Islet precursor cell (in vitro differentiated cells): ENCODE results near the gene SENP5.
"Not testable (repeated sequence)": the region's sequence is repeated elsewhere in the genome, so short reads cannot be mapped to it uniquely, and the experiment has no call there.

ENCODE experiments used
- DNase-seq: peaks from one replicate; pipeline ENCODE4 v3.0.0-alpha.2; 2018

SENP5 gene

DNA sequence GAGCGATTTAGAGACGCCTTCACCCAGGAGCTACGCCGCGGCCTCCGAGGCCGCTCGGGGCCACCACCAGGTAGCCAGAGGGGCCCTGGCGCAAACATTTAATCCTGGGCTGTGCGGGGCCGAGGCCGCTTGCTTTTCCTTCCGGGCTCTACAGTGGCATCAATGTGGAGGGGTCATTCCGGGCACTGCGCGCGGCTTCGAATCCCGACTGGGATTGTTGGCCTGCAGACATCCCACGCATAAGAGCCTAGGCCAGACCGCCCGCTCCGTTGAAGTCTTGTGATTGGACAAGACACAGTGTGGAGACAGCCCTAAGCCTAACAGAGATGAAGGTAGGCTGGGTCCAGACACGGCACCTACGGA, 75.2 kb downstream of the SENP5 start:
- peak; percentile 61 for DNase-seq

DNA sequence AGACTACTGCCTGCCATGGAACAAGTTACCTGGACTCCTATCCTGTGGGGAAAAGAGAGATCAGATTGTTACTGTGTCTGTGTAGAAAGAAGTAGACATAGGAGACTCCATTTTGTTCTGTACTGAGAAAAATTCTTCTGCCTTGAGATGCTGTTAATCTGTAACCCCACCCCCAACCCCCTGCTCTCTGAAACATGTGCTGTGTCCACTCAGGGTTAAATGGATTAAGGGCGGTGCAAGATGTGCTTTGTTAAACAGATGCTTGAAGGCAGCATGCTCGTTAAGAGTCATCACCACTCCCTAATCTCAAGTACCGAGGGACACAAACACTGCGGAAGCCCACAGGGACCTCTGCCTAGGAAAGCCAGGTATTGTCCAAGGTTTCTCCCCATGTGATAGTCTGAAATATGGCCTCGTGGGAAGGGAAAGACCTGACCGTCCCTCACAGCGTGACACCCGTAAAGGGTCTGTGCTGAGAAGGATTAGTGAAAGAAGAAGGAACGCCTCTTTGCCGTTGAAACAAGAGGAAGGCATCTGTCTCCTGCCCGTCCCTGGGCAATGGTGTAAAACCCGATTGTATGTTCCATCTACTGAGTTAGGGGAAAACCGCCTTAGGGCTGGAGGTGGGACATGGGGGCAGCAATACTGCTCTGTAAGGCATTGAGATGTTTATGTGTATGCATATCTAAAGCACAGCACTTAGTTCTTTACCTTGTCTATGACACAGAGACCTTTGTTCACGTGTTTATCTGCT, 76.5 kb downstream of the SENP5 start:
- DNase-seq, result not testable (repeated sequence)

DNA sequence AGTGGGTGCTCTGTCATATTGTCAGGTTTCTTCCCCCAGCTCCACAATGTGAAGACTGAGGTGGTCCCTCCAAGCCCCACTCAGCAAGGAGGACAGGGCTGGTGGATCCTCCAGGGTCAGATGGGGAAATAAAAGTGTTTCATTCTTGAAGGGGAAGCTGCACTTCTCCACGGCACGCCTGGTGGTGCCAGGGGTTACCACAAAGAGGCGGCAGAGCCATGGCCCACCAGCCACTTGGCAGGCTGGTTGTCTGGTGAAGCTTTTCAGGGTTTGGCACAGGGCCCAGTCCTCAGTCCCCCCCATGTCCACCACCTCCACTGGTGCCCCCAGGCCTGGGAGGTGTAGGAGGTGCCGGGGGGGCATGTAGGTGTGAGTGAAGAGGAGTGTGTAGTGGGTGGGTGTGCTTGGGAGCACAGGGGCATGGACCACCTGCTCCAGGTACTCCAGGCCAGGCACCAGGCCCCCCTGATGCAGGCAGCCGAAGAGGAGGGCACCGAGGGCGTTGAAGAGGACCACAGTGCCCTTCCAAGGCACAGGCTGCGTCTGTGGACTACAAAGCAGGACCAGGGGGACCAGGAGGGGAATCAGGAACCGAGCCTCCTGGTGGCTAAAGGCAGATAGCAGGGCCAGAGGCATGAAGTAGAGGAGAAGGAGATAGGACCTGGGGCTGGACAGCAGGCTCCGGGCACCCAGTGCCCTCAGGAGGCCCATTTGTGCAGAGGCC, 79.6 kb downstream of the SENP5 start:
- peak; percentile 72 for DNase-seq

DNA sequence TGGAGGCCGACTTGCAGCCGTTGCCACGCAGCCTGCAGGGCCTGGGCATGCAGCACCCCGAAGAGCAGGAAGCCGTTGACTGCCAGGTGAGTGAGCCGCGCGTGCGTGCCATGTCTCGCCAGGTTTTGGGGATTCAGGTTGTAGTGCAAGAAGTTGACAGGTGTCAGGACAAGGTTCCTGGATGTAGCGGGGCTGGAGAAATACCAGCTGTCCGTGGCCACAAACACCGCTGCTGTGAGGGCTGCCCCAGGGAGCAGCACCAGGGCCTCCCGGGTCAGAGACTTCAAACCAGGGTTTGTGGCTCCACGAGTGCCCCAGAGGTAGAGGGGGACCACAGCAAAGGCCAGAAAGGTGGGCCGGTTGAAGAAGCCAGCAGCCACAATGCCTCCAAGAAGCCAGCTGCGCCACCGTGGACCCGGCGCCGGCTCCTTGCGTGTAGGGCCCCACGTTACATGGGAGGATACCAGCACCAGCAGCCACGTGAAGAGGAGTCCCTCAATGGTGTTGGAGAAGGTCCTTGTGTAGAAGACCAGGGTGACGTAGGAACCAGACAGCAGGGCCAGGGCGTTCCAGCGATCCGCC, 80.2 kb downstream of the SENP5 start:
- no peak for DNase-seq

DNA sequence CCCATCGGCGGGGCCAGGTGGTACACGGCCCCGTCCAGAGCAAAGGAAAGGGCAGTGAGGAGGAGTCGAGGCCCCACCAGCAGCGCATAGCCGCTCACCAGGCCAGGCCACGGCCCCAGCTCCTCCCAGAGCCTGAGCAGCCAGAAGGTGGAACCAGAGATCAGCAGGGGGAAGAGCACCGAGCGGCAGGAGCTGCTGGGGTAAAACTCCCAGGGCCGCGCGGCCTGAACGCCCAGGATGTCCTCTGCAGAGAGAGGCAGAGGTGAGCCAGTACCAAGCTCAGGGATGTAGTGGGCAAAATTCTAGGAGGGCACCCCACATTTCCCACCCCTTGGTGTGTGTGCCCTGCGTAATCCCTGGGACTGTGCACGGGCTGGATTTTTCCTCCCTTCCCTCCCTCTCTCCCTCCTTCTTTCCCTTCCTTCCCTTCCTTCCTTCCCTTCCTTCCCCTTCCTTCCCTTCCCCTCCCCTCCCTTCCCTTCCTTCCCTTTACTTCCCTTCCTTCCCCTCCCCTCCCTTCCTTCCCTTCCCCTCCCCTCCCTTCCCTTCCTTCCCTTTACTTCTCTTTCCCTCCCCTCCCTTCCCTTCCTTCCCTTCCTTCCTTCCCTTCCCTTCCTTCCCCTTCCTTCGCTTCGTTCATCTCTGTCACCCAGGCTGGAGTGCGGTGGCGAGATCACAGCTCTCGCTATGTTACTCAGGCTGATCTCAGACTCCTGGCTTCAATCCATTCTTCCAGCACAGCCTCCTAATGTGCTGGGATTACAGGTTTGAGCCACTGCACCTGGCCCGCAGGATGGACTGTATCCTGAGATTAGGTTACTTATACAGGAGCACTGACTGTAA, 80.9 kb downstream of the SENP5 start:
- peak; percentile 80 for DNase-seq

DNA sequence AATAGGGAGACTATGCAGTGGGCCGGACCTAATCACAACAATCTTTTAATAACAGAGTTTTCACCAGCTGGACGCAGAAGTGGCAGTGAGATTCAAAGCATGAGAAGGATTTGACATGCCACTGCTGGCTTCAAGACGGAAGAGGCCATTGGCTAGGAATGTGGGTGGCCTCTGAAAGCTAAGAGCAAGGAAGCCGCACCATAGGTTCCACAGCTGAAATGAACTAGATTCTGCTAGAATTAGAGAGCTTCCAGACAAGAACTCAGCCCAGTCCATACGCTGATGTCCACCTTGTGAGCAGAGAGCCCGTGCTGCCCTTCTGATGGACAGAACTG, 81.5 kb downstream of the SENP5 start:
- no peak for DNase-seq

DNA sequence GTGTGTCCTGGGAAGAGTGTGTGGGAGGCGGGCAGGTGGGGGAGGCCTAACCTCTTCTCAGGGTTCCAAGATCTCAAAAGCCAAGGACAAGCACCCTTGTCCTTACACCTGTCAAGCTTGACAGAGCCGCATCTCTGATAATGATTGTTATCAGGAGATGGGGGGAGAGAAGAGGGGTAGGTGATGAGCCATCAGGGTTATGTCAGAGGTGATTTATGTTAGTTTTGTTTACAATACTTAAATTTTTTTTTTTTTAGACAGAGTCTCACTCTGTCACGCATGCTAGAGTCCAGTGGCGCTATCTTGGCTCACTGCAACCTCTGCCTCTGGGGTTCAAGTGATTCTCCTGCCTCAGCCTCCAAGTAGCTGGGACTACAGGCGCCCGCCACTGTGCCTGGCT, 82.0 kb downstream of the SENP5 start:
- DNase-seq, result no peak

DNA sequence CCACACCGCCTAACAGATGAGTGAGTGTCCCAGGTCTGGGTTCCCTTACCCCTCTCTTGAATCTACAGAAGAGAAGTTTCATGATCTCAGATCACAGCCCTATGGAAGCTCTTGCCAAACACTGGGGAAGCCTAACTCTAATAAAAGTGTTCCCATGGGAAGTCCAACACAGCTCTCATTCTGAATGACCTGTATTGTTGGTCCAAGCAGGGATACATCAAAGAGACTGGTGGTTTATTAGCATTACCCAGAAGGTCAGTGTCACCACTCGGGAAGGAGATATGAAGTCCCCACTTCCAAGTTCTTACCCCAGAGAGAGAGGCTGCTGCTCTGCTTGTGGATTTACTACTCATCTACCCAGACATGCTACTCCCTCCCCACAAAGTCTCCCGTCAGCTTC, 83.7 kb downstream of the SENP5 start:
- DNase-seq, result no peak

DNA sequence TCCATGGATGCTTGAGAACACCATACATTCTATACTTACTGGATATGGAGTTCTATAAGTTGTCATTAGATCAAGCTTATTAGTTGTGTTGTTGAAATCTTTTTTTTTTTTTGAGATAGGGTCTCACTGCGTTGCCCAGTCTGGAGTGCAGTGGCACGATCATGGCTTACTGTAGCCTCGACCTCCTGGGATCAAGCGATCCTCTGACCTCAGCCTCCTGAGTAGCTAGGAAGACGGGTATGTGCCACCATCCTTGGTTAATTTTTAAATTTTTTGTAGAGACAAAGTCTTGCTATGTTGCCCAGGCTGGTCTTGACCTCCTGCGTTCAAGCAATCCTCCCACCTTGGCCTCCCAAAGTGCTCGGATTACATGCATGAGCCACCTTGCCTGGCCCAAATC, 87.1 kb downstream of the SENP5 start:
- DNase-seq, result no peak

DNA sequence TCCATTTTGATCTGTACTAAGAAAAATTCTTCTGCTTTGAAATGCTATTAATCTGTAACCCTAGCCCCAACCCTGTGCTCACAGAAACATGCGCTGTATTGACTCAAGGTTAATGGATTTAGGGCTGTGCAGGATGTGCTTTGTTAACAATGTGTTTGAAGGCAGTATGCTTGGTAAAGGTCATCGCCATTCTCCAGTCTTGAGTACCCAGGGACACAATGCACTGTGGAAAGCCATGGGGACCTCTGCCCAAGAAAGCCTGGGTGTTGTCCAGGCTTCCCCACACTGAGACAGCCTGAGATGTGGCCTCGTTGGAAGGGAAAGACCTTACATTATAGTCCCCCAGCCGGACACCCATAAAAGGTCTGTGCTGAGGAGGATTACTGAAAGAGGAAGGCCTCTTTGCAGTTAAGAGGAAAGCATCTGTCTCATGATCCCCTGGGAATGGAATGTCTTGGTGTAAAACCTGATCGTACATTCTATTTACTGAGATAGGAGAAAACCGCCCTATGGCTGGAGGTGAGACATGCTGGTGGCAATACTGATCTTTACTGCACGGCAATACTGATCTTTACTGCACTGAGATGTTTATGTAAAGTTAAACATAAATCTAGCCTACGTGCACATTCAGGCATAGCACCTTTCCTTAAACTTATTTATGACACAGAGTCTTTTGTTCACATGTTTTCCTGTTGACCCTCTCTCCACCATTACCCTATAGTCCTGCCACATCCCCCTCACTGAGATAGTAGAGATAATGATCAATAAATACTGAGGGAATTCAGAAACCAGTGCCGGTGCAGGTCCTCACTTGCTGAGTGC, 94.6 kb downstream of the SENP5 start:
- DNase-seq, result peak; percentile 44

DNA sequence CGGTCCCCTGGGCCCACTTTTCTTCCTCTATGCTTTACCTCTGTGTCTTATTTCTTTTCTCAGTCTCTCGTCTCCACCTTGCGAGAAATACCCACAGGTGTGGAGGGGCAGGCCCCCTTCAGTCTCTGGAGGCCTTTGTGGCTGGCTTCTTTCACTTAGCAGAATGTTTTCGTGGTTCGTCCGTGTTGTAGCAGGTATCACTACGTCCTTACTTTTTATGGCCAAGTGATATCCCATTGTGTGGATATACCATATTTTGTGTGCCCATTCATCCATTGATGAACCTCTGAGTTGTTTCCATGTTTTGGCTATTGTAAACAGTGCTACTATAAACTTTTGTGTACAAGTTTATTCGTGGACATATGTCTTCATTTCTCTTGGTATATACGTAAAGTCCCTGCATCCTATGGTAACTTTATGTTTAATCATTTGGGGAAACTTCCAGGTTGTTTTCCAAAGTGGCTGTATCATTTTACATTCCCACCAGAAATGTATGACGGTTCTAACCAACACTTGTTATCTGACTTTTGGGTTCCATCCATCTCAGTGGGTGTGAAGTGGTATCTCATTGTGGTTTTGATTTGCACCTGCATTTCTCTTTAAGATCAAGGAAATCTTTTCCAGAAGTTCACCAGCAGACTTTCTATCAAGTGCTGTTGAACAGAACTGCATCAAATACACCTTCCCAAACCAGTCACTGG, 95.4 kb downstream of the SENP5 start:
- DNase-seq, result no peak

DNA sequence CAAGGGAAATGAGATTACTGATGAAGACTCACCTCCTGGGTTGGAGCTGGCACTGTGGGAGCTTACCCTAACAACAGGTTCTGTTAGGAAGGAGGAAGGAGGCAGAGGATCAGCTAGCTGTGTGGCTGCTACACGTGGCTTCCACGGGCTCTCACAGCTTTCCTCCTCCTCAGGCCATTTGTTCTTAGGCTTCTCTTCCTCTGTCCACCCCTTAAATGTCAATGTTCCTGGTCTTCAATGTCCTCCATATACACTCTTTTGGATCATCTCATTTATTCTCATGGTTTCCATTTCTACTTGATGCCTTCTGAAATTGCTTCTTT, 95.9 kb downstream of the SENP5 start:
- peak; percentile 37 for DNase-seq

DNA sequence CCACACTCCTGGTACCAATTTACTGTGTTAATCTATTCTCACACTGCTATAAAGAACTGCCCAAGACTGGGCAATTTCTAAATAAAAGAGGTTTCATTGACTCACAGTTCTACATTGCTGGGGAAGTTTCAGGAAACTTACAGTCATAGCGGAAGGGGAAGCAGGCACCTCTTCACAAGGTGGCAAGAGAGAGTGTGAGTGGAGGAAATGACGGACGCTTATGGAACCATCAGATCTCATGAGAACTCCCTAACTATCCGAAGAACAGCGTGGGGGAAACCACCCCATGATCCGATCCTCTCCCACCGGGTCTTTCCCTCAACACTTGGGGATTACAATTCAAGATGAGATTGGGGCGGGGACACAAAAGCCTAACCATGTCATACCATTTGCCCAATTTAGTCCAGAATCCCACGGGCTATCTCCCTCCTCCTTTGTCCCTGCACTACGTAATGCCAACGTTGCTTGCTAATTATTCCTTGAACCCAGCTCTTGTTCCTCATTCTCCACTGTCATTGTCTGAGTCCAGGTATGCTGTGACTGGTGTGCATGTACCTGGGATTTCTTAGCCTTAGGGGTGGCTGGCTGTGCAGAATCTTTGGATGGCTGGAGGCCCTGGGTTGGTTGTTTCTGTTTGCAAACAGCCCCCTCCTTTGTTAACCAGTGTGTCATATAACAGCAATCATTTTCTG, 97.5 kb downstream of the SENP5 start:
- DNase-seq, result peak; percentile 19

DNA sequence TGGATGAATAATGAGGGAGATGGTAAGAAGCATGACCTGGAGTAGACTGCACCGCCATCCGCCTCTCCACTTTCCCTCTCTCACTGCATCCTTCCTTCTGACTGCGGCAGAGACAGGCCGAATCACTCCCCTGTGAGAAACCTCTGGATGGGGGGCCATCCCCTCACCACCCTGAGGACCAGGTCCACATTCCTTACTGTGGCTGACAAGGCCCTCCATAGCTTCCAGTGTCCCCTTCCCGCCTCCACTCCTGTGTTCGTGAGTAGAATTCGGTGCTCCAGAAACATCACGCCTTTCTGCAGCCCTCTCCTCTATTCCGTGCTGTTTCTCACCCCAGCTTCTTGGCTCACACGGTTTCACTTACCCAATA, 98.1 kb downstream of the SENP5 start:
- peak; percentile 29 for DNase-seq

DNA sequence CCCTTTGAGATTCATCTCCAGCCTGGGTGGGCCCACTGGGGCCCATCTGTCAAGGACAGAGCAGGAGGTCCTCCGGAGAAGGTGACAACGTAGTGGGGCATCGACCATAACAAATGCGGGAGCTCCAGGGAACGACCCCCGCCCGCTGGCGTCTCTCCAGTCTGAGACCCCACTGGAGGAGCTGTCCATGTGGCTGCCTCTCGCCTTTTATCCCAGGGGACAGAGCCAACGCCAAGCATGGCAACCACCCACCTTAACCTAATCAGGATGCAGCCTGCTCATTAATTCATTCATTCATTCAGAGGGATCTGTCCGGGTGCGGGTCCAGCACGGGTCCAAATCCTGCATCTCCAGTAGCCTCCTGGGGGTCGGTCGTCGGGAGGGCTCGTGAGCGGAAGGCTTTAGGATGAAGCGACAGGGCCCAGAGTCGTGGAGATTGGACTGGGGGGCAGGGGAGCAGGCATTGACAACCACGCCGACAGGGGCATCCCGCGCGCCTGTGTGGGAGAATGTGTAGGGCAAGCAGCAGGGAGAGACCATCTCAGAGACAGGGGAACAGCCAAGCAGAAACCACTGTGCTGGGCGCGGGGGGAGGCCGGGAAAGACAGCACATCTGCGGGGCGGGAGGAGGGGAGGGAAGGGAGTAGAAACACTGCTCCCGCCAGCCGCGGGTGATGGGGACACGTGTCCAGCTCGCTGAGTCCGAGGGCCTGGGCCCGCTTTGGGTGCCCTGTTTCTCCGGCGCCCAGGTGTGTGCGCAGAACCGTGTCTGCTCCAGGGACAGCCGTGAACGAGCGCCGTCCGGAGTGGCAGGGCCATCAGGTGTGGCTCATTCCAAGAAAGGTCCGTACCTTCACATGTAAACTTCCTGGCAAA, 99.0 kb downstream of the SENP5 start:
- peak; percentile 55 for DNase-seq

DNA sequence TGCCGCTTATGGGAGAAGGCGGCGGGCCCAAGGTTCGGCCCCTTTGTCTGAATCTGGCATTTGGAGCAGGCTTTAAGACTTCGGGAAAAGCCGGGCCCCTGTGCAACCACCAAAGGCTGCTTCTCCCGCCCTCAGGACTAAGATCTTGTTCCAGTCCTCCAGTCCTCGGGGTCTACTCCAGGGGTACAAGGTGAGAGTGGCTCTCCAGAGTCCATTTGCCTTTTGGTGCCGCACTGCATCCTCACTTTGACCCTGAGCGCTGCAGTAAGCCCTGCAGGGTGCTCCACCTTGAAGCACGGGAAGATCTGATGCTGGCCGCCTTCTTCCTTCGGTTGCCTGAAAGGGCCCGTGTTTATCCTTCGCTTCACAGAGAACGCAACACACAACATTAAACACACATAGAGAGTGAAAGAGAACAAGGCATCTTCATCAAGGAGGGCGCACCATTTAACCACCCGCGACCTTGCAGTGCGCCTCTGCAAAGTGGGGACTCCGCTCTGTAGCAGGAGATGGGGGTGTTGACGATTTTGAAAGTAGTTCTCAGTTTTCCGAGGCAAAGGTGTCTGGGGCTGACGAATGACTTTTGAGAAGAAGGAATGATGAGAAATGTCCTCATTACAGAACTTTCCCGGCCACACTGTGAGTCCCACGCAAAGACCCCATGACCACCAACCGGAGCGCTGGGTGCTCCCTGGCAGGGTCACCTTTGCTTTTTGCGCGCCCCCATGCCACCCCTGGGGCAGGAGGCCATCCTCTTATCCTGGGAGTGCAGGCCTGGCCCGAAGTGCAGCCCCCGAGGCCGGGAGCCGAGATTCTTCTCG, 99.9 kb downstream of the SENP5 start:
- DNase-seq, result no peak

DNA sequence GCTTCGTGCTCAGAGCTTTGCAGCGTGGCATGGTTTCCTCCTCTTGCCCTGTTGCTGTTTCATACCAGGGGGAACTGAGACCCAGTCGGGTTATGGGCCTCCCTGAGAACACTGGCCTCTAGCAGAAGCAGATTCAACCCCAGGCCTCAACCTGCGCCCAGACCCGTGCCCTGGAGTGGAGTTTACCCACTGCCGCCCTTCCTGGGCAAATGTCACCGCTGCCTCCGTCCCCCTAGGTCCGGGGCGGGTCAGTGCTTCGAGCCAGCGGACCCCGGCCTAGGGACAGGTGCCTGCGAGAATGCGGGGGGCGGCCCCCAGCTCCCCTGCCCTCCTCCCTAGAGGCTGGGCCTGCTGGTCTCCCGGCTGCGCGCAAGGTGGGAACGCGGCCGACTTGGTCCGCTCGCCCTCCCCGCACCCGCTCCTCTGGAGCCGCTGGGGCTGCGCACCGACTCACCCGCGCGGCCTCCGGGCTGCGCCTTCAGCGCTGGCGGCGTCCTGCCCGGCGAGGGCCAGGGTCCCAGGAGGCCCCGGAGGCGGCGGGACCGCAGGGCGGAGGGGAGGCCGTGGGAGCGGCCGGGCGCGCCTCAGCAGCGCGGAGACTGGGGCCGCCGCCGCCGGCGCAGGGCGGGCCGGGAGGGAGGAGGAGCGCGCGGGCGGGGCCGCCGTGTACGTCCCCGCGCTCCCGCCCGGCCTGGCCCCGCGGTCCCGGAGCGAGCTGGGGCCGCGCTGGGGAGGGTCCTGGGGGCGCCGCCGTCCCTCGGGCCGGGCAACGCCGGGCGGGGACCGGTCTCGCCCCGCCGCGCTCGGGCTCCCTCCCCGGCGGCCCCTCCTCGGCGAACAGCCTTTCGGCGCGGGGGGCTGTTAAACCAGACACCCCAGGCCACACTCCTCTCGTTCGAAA, 100.8 kb downstream of the SENP5 start, which contains the start of gene PIGZ:
Gene PIGZ (minus strand): TSS at position 601 of the 901 bp plus-strand sequence. CDS start 16,802 bp downstream, outside the sequence.
- DNase-seq, result peak; percentile 63

DNA sequence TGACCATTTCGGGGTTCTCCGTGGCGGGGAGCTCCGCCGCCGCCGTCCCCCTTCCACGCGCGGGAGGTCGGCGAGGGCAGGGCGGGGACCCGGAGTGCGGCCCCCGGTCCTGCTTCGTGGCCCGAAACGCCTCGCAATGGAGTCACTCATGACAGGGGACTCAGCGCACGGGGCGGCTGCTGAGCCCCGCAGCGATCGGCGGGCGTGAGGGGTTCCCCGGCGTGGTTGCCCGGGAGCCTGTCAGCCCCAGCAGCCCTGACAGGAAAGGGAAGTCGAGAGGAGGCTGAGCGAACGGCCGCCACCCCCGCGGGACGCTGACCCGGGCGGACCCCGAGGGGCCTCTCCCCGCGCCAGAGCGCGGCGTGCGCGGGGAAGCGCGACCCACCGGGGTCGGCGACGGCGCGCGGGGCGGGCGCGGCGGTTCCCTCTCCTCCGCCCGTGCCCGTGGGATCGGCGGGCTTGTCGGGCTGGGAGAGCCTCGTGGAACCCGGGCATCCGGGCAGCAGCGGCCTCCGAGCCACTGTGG, 101.5 kb downstream of the SENP5 start:
- peak; percentile 52 for DNase-seq
